H1 (cell line): ENCODE data around the gene IFNG-AS1. TPM values are rescaled to one million over a fixed set of nuclear protein-coding genes. Genes with fewer than 3 reads are reported as not detected.

ENCODE experiments used
- CTCF ChIA-PET: fragments of 300-600 bp; sonication (Branson Sonifier 250); formaldehyde crosslinking; loops from one replicate; lab custom pipeline; 2021; ENCODE audit not compliant: partially characterized antibody; lab: Charles Lee
- POLR2A ChIA-PET: fragments of 300-600 bp; sonication (Branson Sonifier 250); formaldehyde crosslinking; loops from one replicate; lab custom pipeline; 2021; ENCODE audit warnings: inconsistent platforms; ENCODE audit not compliant: partially characterized antibody; lab: Charles Lee
- DNase-seq, 2 experiments: peaks; one replicate each; pipeline versions ENCODE4 v3.0.0 to v3.0.0-alpha.2; 2010 to 2022; ENCODE audit warnings: low spot score in 2 of 2, low read depth in 1 of 2, mixed read lengths in 1 of 2
- FAIRE-seq: peaks from 2 replicates; lab custom pipeline; 2011; peaks lifted over from hg19 to GRCh38; lab: Jason Lieb, UNC
- H2AFZ ChIP-seq: 2 replicates; pipeline ENCODE4 v1.8.1; 2012; ENCODE audit warnings: low read length, inconsistent platforms
- H2AK5ac ChIP-seq: 2 replicates; pipeline ENCODE4 v1.6.1; 2013; ENCODE audit warnings: low read depth, low read length
- H2BK120ac ChIP-seq: replicated peaks from 2 replicates; pipeline ENCODE3; 2013; ENCODE audit warnings: low read depth, low read length, inconsistent platforms
- H2BK12ac ChIP-seq: 2 replicates; pipeline ENCODE4 v1.6.1; 2013; ENCODE audit warnings: low read depth, low read length
- H2BK15ac ChIP-seq: 2 replicates; pipeline ENCODE4 v1.6.1; 2013; ENCODE audit warnings: low read length
- H2BK20ac ChIP-seq: 2 replicates; pipeline ENCODE4 v1.6.1; 2013; ENCODE audit warnings: low read length
- H2BK5ac ChIP-seq: 2 replicates; pipeline ENCODE4 v1.6.1; 2013; ENCODE audit warnings: low read depth, low read length
- H3K14ac ChIP-seq: 2 replicates; pipeline ENCODE4 v1.6.1; 2013; ENCODE audit warnings: inconsistent platforms; ENCODE audit not compliant: insufficient read length
- H3K18ac ChIP-seq: 2 replicates; pipeline ENCODE4 v1.6.1; 2013; ENCODE audit warnings: low read length; ENCODE audit errors: extremely low read depth
- H3K23ac ChIP-seq: 2 replicates; pipeline ENCODE4 v1.6.1; 2013; ENCODE audit warnings: inconsistent platforms; ENCODE audit not compliant: insufficient read length
- H3K23me2 ChIP-seq: 2 replicates; pipeline ENCODE4 v1.6.1; 2013; ENCODE audit warnings: low read depth, low read length
- H3K27ac ChIP-seq: 2 replicates; pipeline ENCODE4 v1.6.1; 2011; ENCODE audit warnings: low read depth, low read length, inconsistent platforms
- H3K27me3 ChIP-seq, 4 experiments: replicated peaks in 1 of 4; 1 replicate in 1 of 4; 2 replicates in 3 of 4; pipeline versions ENCODE4 v1.6.1 to v1.8.1; 2011 to 2013; ENCODE audit warnings: low read length in 3 of 4, mild to moderate bottlenecking in 3 of 4, inconsistent platforms in 2 of 4, mixed read lengths in 2 of 4, moderate library complexity in 1 of 4; ENCODE audit not compliant: control insufficient read depth in 3 of 4, insufficient read depth in 3 of 4; ENCODE audit errors: extremely low read depth in 1 of 4
- H3K36me3 ChIP-seq, 4 experiments: 2 replicates each; pipeline versions ENCODE4 v1.6.1 to v1.8.1; 2011 to 2013; ENCODE audit warnings: mild to moderate bottlenecking in 4 of 4, low read length in 3 of 4, moderate library complexity in 2 of 4, control low read depth in 1 of 4, inconsistent platforms in 1 of 4; ENCODE audit not compliant: insufficient read depth in 4 of 4, control insufficient read depth in 2 of 4
- H3K4ac ChIP-seq: replicated peaks from 2 replicates; pipeline ENCODE3; 2013; ENCODE audit warnings: low read length, low read depth, mixed read lengths, inconsistent platforms; ENCODE audit not compliant: insufficient read length
- H3K4me1 ChIP-seq, 4 experiments: replicated peaks in 1 of 4; 1 replicate in 1 of 4; 2 replicates in 3 of 4; pipeline versions ENCODE4 v1.6.1 to v1.8.1; 2011 to 2013; ENCODE audit warnings: low read length in 3 of 4, inconsistent platforms in 2 of 4, mixed read lengths in 1 of 4; ENCODE audit not compliant: insufficient read depth in 4 of 4, control insufficient read depth in 3 of 4
- H3K4me2 ChIP-seq, 2 experiments: 2 replicates each; pipeline versions ENCODE4 v1.6.1 to v1.8.1; 2011 to 2013; ENCODE audit warnings: low read depth in 2 of 2, low read length in 2 of 2, control low read depth in 1 of 2, inconsistent platforms in 1 of 2, mild to moderate bottlenecking in 1 of 2; ENCODE audit not compliant: insufficient read depth in 1 of 2
- H3K4me3 ChIP-seq, 4 experiments: fragments of 200-600, 300-600 bp in 1 of 4; sonication (generic), shearing (Covaris generic), sonication (Bioruptor Twin) in 1 of 4; 2 replicates each; pipeline versions ENCODE4 v1.5.1 to v1.8.1; 2011 to 2016; ENCODE audit warnings: low read length in 4 of 4, low read depth in 3 of 4, control low read depth in 2 of 4, inconsistent platforms in 2 of 4, mild to moderate bottlenecking in 2 of 4, mixed read lengths in 1 of 4, moderate library complexity in 1 of 4; ENCODE audit not compliant: insufficient read depth in 2 of 4; ENCODE audit errors: extremely low read depth in 1 of 4
- H3K56ac ChIP-seq: replicated peaks from 2 replicates; pipeline ENCODE3; 2013; ENCODE audit warnings: low read depth, mild to moderate bottlenecking, mixed read lengths, low read length, inconsistent platforms; ENCODE audit not compliant: insufficient read length
- H3K79me1 ChIP-seq: 2 replicates; pipeline ENCODE4 v1.6.1; 2013; ENCODE audit warnings: low read depth, low read length, control low read depth
- H3K79me2 ChIP-seq, 2 experiments: 2 replicates each; pipeline versions ENCODE4 v1.6.1 to v1.8.1; 2012 to 2013; ENCODE audit warnings: low read length in 2 of 2, mild to moderate bottlenecking in 2 of 2, inconsistent platforms in 1 of 2; ENCODE audit not compliant: insufficient read depth in 2 of 2, control insufficient read depth in 1 of 2
- H3K9ac ChIP-seq, 4 experiments: replicated peaks in 1 of 4; 1 replicate in 1 of 4; 2 replicates in 3 of 4; pipeline versions ENCODE4 v1.6.1 to v1.8.1; 2011 to 2013; ENCODE audit warnings: low read depth in 3 of 4, low read length in 3 of 4, control low read depth in 2 of 4, mild to moderate bottlenecking in 2 of 4, moderate library complexity in 2 of 4, inconsistent platforms in 1 of 4; ENCODE audit errors: extremely low read depth in 1 of 4
- H3K9me3 ChIP-seq, 2 experiments: 2 replicates each; pipeline versions ENCODE4 v1.6.1 to v1.8.1; 2012 to 2013; ENCODE audit warnings: mild to moderate bottlenecking in 2 of 2, moderate library complexity in 2 of 2, control low read depth in 1 of 2, inconsistent platforms in 1 of 2, low read depth in 1 of 2, low read length in 1 of 2, mixed read lengths in 1 of 2; ENCODE audit not compliant: insufficient read depth in 2 of 2
- H4K20me1 ChIP-seq, 2 experiments: replicated peaks in 1 of 2; 2 replicates each; pipeline versions ENCODE3 to v1.8.1; 2011 to 2013; ENCODE audit warnings: inconsistent platforms in 2 of 2, low read length in 2 of 2, mild to moderate bottlenecking in 1 of 2; ENCODE audit not compliant: insufficient read depth in 2 of 2, control insufficient read depth in 1 of 2
- H4K5ac ChIP-seq: 2 replicates; pipeline ENCODE4 v1.6.1; 2013; ENCODE audit warnings: low read length, low read depth, mixed read lengths, inconsistent platforms; ENCODE audit not compliant: insufficient read length
- H4K8ac ChIP-seq: 2 replicates; pipeline ENCODE4 v1.8.0; 2013; ENCODE audit warnings: mild to moderate bottlenecking, moderate library complexity, low read length, inconsistent platforms; ENCODE audit not compliant: insufficient read depth; ENCODE audit errors: extremely low read depth
- H4K91ac ChIP-seq: replicated peaks from 2 replicates; pipeline ENCODE3; 2013; ENCODE audit warnings: low read length, mixed read lengths, inconsistent platforms; ENCODE audit not compliant: insufficient read length
- ATF2 ChIP-seq: IDR thresholded peaks from 2 replicates; pipeline ENCODE4 v1.6.1; 2012; ENCODE audit warnings: low read length, inconsistent platforms
- EGR1 ChIP-seq: IDR thresholded peaks from 2 replicates; pipeline ENCODE4 v1.6.1; 2011; ENCODE audit warnings: low read depth, low read length, borderline replicate concordance
- FOSL1 ChIP-seq: IDR thresholded peaks from 2 replicates; pipeline ENCODE4 v1.6.1; 2011; ENCODE audit warnings: mild to moderate bottlenecking, low read depth, low read length, moderate library complexity; ENCODE audit not compliant: insufficient read depth
- HDAC2 ChIP-seq, 2 experiments: fragments of 300-600 bp in 1 of 2; sonication (generic) in 1 of 2; IDR thresholded peaks; 2 replicates each; pipeline ENCODE4 v1.6.1; 2011 to 2012; ENCODE audit warnings: low read depth in 2 of 2, low read length in 2 of 2, mild to moderate bottlenecking in 2 of 2, moderate library complexity in 2 of 2, borderline replicate concordance in 1 of 2, inconsistent platforms in 1 of 2
- JUND ChIP-seq: IDR thresholded peaks from 2 replicates; pipeline ENCODE4 v1.6.1; 2011; ENCODE audit warnings: mild to moderate bottlenecking, improper control_type of control experiment, low read length
- SIX5 ChIP-seq: IDR thresholded peaks from 2 replicates; pipeline ENCODE4 v1.6.1; 2011; ENCODE audit warnings: mild to moderate bottlenecking, low read depth, low read length
- SRF ChIP-seq: IDR thresholded peaks from 2 replicates; pipeline ENCODE4 v1.6.1; 2011; ENCODE audit warnings: mild to moderate bottlenecking, low read depth, low read length, moderate library complexity
- WGBS, 2 experiments: shearing (Covaris generic) in 1 of 2; methylation state at CpG; one replicate each; pipeline versions ENCODE4 v1.1.6 to v1.1.7; 2013 to 2015; ENCODE audit warnings: low lambda C conversion rate in 2 of 2, mixed read lengths in 2 of 2, inconsistent platforms in 1 of 2, low coverage in 1 of 2, missing lambda C conversion rate in 1 of 2; ENCODE audit not compliant: insufficient replicate concordance in 2 of 2, insufficient coverage in 1 of 2, insufficient read length in 1 of 2; ENCODE audit errors: extremely low coverage in 1 of 2, missing lambda C conversion rate in 1 of 2; 5-methylcytosine and 5-hydroxymethylcytosine counted together
- long read RNA-seq, 2 experiments: library from RNA in 1 of 2; library from capped mRNA in 1 of 2; stranded (forward); transcript quantifications; one replicate each; pipeline ENCODE4 v2.0.0, GENCODE V29; 2021; ENCODE audit warnings: inconsistent platforms in 1 of 2
- polyA minus RNA-seq, 3 experiments: library from RNA; depleted of rRNA, polyadenylated mRNA; stranded (reverse); fragments of >200 nt; gene quantifications; 1 replicate in 2 of 3; 2 replicates in 1 of 3; pipeline ENCODE4 v1.2.3, GENCODE V29; 2011
- polyA plus RNA-seq, 7 experiments: library from polyadenylated mRNA; depleted of rRNA in 3 of 7; stranded (reverse) in 5 of 7; unstranded in 2 of 7; fragments of >200 nt in 5 of 7; fragments of 200-250 nt in 2 of 7; gene quantifications; 1 replicate in 5 of 7; 2 replicates in 1 of 7; 4 replicates in 1 of 7; pipeline versions ENCODE4 v1.2.1 to v1.2.3, GENCODE V29; 2011 to 2013; ENCODE audit warnings: missing spikeins in 2 of 7, mixed read lengths in 2 of 7
- total RNA-seq: library from RNA; stranded (reverse); fragmentation: NEBNext Ultra II Directional; extraction: Animal tissue kit (Norgen Biotek cat#: 25700); gene quantifications from 2 replicates; pipeline ENCODE4 v1.2.1, GENCODE V29; 2021

Gene IFNG-AS1
- total RNA-seq (not detected in 2 replicates), polyA plus RNA-seq (2011; rRNA removed) (not detected in 2 replicates), polyA minus RNA-seq (2011; rRNA and poly(A)+ RNA removed) (not detected in 2 replicates)
- polyA plus RNA-seq (2011; cell fraction: cytosol; rRNA removed): not detected
- polyA plus RNA-seq (2011; cell fraction: nucleus; rRNA removed): not detected
- polyA plus RNA-seq (2012, experiment 1 of 2): not detected in 4 replicates
- polyA plus RNA-seq (2012, experiment 2 of 2): not detected
- not detected for polyA plus RNA-seq (2013, experiment 1 of 2)
- polyA plus RNA-seq (2013, experiment 2 of 2): not detected
- polyA minus RNA-seq (2011; cell fraction: cytosol; rRNA and poly(A)+ RNA removed): not detected
- polyA minus RNA-seq (2011; cell fraction: nucleus; rRNA and poly(A)+ RNA removed): not detected
- long read RNA-seq, experiment 1: 0 reads
- long read RNA-seq, experiment 2: 0 reads

- H3K79me1 ChIP-seq: no peaks in the 10 kb centered on the region
- no peak within 1 kb of the TSS for H3K4me3 ChIP-seq
- no peak within 1 kb of the TSS for H4K8ac ChIP-seq
- no peak within 1 kb of the TSS for H4K91ac ChIP-seq
- no peaks in the 10 kb centered on the region for H4K20me1 ChIP-seq
- H3K9me3 ChIP-seq: no peaks in the 10 kb centered on the region
- H3K4ac ChIP-seq: no peak within 1 kb of the TSS
- no peak within 1 kb of the TSS for H2BK20ac ChIP-seq
- H3K18ac ChIP-seq: no peak within 1 kb of the TSS
- no peak within 1 kb of the TSS for H3K56ac ChIP-seq
- H3K23ac ChIP-seq: no peak within 1 kb of the TSS
- H2AFZ ChIP-seq: no peak within 1 kb of the TSS
- H2BK12ac ChIP-seq: no peak within 1 kb of the TSS
- no peaks in the 10 kb centered on the region for H3K4me1 ChIP-seq
- no peak within 1 kb of the TSS for H4K5ac ChIP-seq
- no peak within 1 kb of the TSS for H2AK5ac ChIP-seq
- no peaks in the 10 kb centered on the region for H3K36me3 ChIP-seq
- 88% methylated on average over 7 of the region's 7 CpGs; no CpG with 5 or more reads in 1 of the 2 experiments for WGBS, 2 experiments
- H2BK15ac ChIP-seq: no peak within 1 kb of the TSS
- no peaks in the 10 kb centered on the region for H3K79me2 ChIP-seq
- CTCF ChIA-PET: interaction anchor here (0.9 to 1.2 kb wide), 3 partner anchors 10 to 25 kb away, joined by 3 to 4 read pairs (median 3); no protein-coding TSS in a partner anchor
- H3K4me2 ChIP-seq: no peak within 1 kb of the TSS
- H3K27ac ChIP-seq: no peak within 1 kb of the TSS
- H2BK5ac ChIP-seq: no peak within 1 kb of the TSS
- FAIRE-seq (no peak), DNase-seq (no peak)
- TF ChIP-seq EGR1 (no peak), HDAC2 (IDR thresholded peaks at IDR 0.05; ENCODE audit: borderline replicate concordance in 1 of 2, low read depth in 2 of 2, low read length in 2 of 2) (no peak), SRF (no peak), ATF2 (no peak), FOSL1 (no peak), SIX5 (no peak), JUND (no peak)
- POLR2A ChIA-PET: no interaction called here
- H3K9ac ChIP-seq: no peak within 1 kb of the TSS
- H3K27me3 ChIP-seq: no peaks in the 10 kb centered on the region
- H2BK120ac ChIP-seq: no peak within 1 kb of the TSS
- no peaks in the 10 kb centered on the region for H3K23me2 ChIP-seq
- no peak within 1 kb of the TSS for H3K14ac ChIP-seq
Measured at GRCh38 chr12:67989184-67989920, at the start of gene IFNG-AS1. Gene IFNG-AS1 (plus strand): TSS chr12:67989447.
